ENCODE measurements around the gene CCDC61.

CCDC61 gene

GRCh38 chr19:46017874-46018675, 22.8 kb downstream of the CCDC61 start:
- DNase-seq (ENCODE audit: low spot score): no peak
- no peak for TF ChIP-seq CTCF (IDR thresholded peaks at IDR 0.05; ENCODE audit: extremely low read depth, missing control alignments)

- TF ChIP-seq CTCF (IDR thresholded peaks at IDR 0.05; ENCODE audit: extremely low read depth, missing control alignments): no peak
- DNase-seq (ENCODE audit: low spot score): no peak
Measured at GRCh38 chr19:46018729-46019251, 23.5 kb downstream of the CCDC61 start.

GRCh38 chr19:46019270-46019669, 24.0 kb downstream of the CCDC61 start:
- TF ChIP-seq CTCF (IDR thresholded peaks at IDR 0.05; ENCODE audit: extremely low read depth, missing control alignments): no peak
- no peak for DNase-seq (ENCODE audit: low spot score)

- DNase-seq (ENCODE audit: low spot score): no peak
- no peak for TF ChIP-seq CTCF (IDR thresholded peaks at IDR 0.05; ENCODE audit: extremely low read depth, missing control alignments)
Measured at GRCh38 chr19:46020819-46021125, 25.5 kb downstream of the CCDC61 start.

- no peak for TF ChIP-seq CTCF (IDR thresholded peaks at IDR 0.05; ENCODE audit: extremely low read depth, missing control alignments)
- DNase-seq (ENCODE audit: low spot score): no peak
Measured at GRCh38 chr19:46021531-46022041, 26.3 kb downstream of the CCDC61 start.

GRCh38 chr19:46022061-46022430, 26.8 kb downstream of the CCDC61 start:
- TF ChIP-seq CTCF (IDR thresholded peaks at IDR 0.05; ENCODE audit: extremely low read depth, missing control alignments): no peak
- no peak for DNase-seq (ENCODE audit: low spot score)

- no peak for TF ChIP-seq CTCF (IDR thresholded peaks at IDR 0.05; ENCODE audit: extremely low read depth, missing control alignments)
- no peak for DNase-seq (ENCODE audit: low spot score)
Measured at GRCh38 chr19:46022431-46023310, 27.4 kb downstream of the CCDC61 start, which contains the start of gene PGLYRP1. Gene PGLYRP1, minus strand, starts transcription at chr19:46023053. Its CDS starts 32 bp downstream, at chr19:46023021.
